ENCODE data around the gene C1QTNF12.

- TF ChIP-seq SRF (IDR thresholded peaks at IDR 0.05; ENCODE audit: low read depth, low read length) (no peak), POLR2A (IDR thresholded peaks at IDR 0.05; ENCODE audit: control extremely low read depth in 1 of 2, low read depth in 2 of 2, low read length in 2 of 2) (no peak), POLR2AphosphoS5 (IDR thresholded peaks at IDR 0.05; ENCODE audit: low read depth, low read length) (no peak), YY1 (IDR thresholded peaks at IDR 0.05; ENCODE audit: low read depth, low read length) (no peak), CHD7 (IDR thresholded peaks at IDR 0.05; ENCODE audit: insufficient replicate concordance, low read length) (no peak), GABPA (IDR thresholded peaks at IDR 0.05; ENCODE audit: borderline replicate concordance, insufficient read depth, low read length) (no peak), SP2 (IDR thresholded peaks at IDR 0.05; ENCODE audit: low read length) (no peak), HDAC6 (IDR thresholded peaks at IDR 0.05; ENCODE audit: low read depth, low read length) (no peak), KDM1A (IDR thresholded peaks at IDR 0.05; ENCODE audit: borderline replicate concordance, low read length) (no peak)
- TF ChIP-seq, protein P1, sequence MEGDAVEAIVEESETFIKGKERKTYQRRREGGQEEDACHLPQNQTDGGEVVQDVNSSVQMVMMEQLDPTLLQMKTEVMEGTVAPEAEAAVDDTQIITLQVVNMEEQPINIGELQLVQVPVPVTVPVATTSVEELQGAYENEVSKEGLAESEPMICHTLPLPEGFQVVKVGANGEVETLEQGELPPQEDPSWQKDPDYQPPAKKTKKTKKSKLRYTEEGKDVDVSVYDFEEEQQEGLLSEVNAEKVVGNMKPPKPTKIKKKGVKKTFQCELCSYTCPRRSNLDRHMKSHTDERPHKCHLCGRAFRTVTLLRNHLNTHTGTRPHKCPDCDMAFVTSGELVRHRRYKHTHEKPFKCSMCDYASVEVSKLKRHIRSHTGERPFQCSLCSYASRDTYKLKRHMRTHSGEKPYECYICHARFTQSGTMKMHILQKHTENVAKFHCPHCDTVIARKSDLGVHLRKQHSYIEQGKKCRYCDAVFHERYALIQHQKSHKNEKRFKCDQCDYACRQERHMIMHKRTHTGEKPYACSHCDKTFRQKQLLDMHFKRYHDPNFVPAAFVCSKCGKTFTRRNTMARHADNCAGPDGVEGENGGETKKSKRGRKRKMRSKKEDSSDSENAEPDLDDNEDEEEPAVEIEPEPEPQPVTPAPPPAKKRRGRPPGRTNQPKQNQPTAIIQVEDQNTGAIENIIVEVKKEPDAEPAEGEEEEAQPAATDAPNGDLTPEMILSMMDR (IDR thresholded peaks at IDR 0.05; ENCODE audit: control extremely low read depth in 1 of 3, insufficient read depth in 1 of 3, low read depth in 1 of 3, low read length in 3 of 3): no peak
- TF ChIP-seq, protein P2, sequence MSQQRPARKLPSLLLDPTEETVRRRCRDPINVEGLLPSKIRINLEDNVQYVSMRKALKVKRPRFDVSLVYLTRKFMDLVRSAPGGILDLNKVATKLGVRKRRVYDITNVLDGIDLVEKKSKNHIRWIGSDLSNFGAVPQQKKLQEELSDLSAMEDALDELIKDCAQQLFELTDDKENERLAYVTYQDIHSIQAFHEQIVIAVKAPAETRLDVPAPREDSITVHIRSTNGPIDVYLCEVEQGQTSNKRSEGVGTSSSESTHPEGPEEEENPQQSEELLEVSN (IDR thresholded peaks at IDR 0.05): no peak
- TF ChIP-seq, protein P3, sequence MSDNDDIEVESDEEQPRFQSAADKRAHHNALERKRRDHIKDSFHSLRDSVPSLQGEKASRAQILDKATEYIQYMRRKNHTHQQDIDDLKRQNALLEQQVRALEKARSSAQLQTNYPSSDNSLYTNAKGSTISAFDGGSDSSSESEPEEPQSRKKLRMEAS (IDR thresholded peaks at IDR 0.05): no peak
Observed at GRCh38 chr1:1267488-1268283, 21.2 kb upstream of the C1QTNF12 start.
